ENCODE results near the gene HNRNPA0.

- TF ChIP-seq CTCF (conservative IDR thresholded peaks at IDR 0.05; ENCODE audit: low read depth, low read length) (no peak), EZH2 (IDR thresholded peaks at IDR 0.05; ENCODE audit: low read length, unreplicated experiment) (no peak), EZH2phosphoT487 (IDR thresholded peaks at IDR 0.05; ENCODE audit: borderline replicate concordance, low read length) (no peak)
Measured at GRCh38 chr5:137802282-137803210, 48.4 kb upstream of the HNRNPA0 start.
